ENCODE results near the gene LRRN3. TPM values are rescaled to one million over a fixed set of nuclear protein-coding genes. Genes with fewer than 3 reads are reported as not detected.

The LRRN3 gene
- total and polyA plus RNA-seq, 7 donors = 0.41 to 3.3 (median 0.76) TPM; not detected in 2

- intact Hi-C loops (cut with DNase I) = no loop called here
- Histone ChIP-seq H3K4me1 (peaks cover 0 to 6% (median 2%) of the 10 kb centered on the region in 4 donors), H3K27me3 (no peaks in the 10 kb centered on the region), H3K36me3 (no peaks in the 10 kb centered on the region), H3K9me3 (no peaks in the 10 kb centered on the region), H3K27ac (no peak overlapping the region), H3K4me3 (no peak overlapping the region)
- 64 to 78% methylated on average over 1 of the region's 1 CpG for WGBS, 2 donors
- no peak for TF ChIP-seq CTCF (IDR thresholded peaks at IDR 0.05)
- no peak for TF ChIP-seq POLR2A (IDR thresholded peaks at IDR 0.05)
- no peak for TF ChIP-seq EP300 (IDR thresholded peaks at IDR 0.05)
- TF ChIP-seq POLR2AphosphoS5 (IDR thresholded peaks at IDR 0.05) = no peak
- DNase-seq = no peak
These were observed 22.5 kb downstream of the LRRN3 start for GRCh38 chr7:111113263-111114017.

GRCh38 chr7:111115966-111116365, 25.0 kb downstream of the LRRN3 start:
- TF ChIP-seq POLR2AphosphoS5 (IDR thresholded peaks at IDR 0.05) (no peak), CTCF (IDR thresholded peaks at IDR 0.05) (no peak), EP300 (IDR thresholded peaks at IDR 0.05) (no peak), POLR2A (IDR thresholded peaks at IDR 0.05) (no peak)

GRCh38 chr7:111126987-111127386, 36.1 kb downstream of the LRRN3 start:
- no peak overlapping the region for H3K27ac ChIP-seq
- H3K27me3 ChIP-seq = no peaks in the 10 kb centered on the region
- H3K4me1 ChIP-seq = peaks cover 0 to 8% (median 3%) of the 10 kb centered on the region in 4 donors
- WGBS, 2 donors = 34 to 60% methylated on average over 3 of the region's 3 CpGs
- intact Hi-C loops (cut with DNase I) = no loop called here
- H3K4me3 ChIP-seq = no peak overlapping the region
- H3K36me3 ChIP-seq = no peaks in the 10 kb centered on the region
- no peak for TF ChIP-seq CTCF (IDR thresholded peaks at IDR 0.05)
- TF ChIP-seq POLR2A (IDR thresholded peaks at IDR 0.05) = no peak
- no peak for TF ChIP-seq EP300 (IDR thresholded peaks at IDR 0.05)
- no peak for TF ChIP-seq POLR2AphosphoS5 (IDR thresholded peaks at IDR 0.05)
- DNase-seq = no peak
- H3K9me3 ChIP-seq = no peaks in the 10 kb centered on the region

More at GRCh38 chr7:111115966-111116365, 25.0 kb downstream of the LRRN3 start:
- WGBS, 2 donors = 93 to 97% methylated on average over 2 of the region's 2 CpGs
- Histone ChIP-seq H3K9me3 (no peaks in the 10 kb centered on the region), H3K27me3 (no peaks in the 10 kb centered on the region), H3K4me1 (peaks cover 0 to 6% (median 2%) of the 10 kb centered on the region in 4 donors), H3K4me3 (no peak overlapping the region), H3K27ac (no peak overlapping the region), H3K36me3 (no peaks in the 10 kb centered on the region)
- DNase-seq = no peak
- intact Hi-C loops (cut with DNase I) = no loop called here

GRCh38 chr7:111129435-111129834, 38.5 kb downstream of the LRRN3 start:
- no peak for DNase-seq
- Histone ChIP-seq H3K4me1 (peaks cover 0 to 8% (median 3%) of the 10 kb centered on the region in 4 donors), H3K27me3 (no peaks in the 10 kb centered on the region), H3K9me3 (no peaks in the 10 kb centered on the region), H3K27ac (no peak overlapping the region), H3K4me3 (no peak overlapping the region), H3K36me3 (no peaks in the 10 kb centered on the region)
- TF ChIP-seq POLR2AphosphoS5 (IDR thresholded peaks at IDR 0.05) = no peak
- no peak for TF ChIP-seq POLR2A (IDR thresholded peaks at IDR 0.05)
- no peak for TF ChIP-seq EP300 (IDR thresholded peaks at IDR 0.05)
- no peak for TF ChIP-seq CTCF (IDR thresholded peaks at IDR 0.05)
- 95 to 96% methylated on average over 4 of the region's 4 CpGs for WGBS, 2 donors
- intact Hi-C loops (cut with DNase I) = no loop called here
